Muscle layer of colon (tissue), 2 donors: Measurements from ENCODE around the gene RHOXF1.
"Not testable (repeated sequence)": the region's sequence is repeated elsewhere in the genome, so short reads cannot be mapped to it uniquely, and the experiment has no call there.

Source experiments
- H3K27ac ChIP-seq: one replicate; pipeline ENCODE4 v1.7.0; 2013; ENCODE audit warnings: low read depth, mild to moderate bottlenecking, low read length, moderate library complexity
- H3K27me3 ChIP-seq, 2 donors: one replicate each; pipeline ENCODE4 v1.7.0; 2013; ENCODE audit warnings: low read length in 2 of 2, mild to moderate bottlenecking in 2 of 2; ENCODE audit not compliant: insufficient read depth in 2 of 2, control insufficient read depth in 1 of 2
- H3K36me3 ChIP-seq: one replicate; pipeline ENCODE4 v1.7.0; 2013; ENCODE audit warnings: mild to moderate bottlenecking, low read length; ENCODE audit not compliant: insufficient read depth
- H3K4me1 ChIP-seq: one replicate; pipeline ENCODE4 v1.7.0; 2013; ENCODE audit warnings: mild to moderate bottlenecking, low read length; ENCODE audit not compliant: insufficient read depth
- H3K4me3 ChIP-seq, 2 donors: one replicate each; pipeline ENCODE4 v1.7.0; 2013; ENCODE audit warnings: low read length in 2 of 2, low read depth in 1 of 2, mild to moderate bottlenecking in 1 of 2, moderate library complexity in 1 of 2
- H3K9ac ChIP-seq: one replicate; pipeline ENCODE4 v1.7.0; 2013; ENCODE audit warnings: low read length
- H3K9me3 ChIP-seq: one replicate; pipeline ENCODE4 v1.7.0; 2013; ENCODE audit warnings: mild to moderate bottlenecking, low read length
- donor health status: abdominal sarcoma.
- donor health status: Adenocarcinoma of cecum.

RHOXF1 gene

DNA sequence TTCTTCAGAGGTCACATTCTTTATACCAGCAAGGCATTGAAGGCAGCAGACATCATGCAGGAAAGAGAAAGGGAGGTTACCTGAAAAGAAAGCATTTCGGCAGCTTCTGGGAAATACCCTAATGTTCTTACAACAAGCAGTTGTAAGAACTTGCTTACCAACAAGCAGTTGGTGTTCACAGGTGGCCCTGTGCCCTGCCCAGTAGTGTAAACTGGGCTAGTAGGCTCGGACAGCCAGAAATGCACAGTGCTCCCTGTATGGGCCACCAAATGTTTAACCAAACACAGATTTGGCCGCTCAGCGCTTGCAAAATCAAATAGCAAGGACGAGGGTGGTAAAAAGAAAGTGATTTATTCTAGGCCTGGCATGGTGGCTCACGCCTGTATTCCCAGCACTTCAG, 20.4 kb upstream of the RHOXF1 start:
- Histone ChIP-seq H3K4me3 (no peak overlapping the region), H3K4me1 (no peaks in the 10 kb centered on the region), H3K36me3 (no peaks in the 10 kb centered on the region), H3K9me3 (no peaks in the 10 kb centered on the region), H3K27me3 (peaks cover 0 to 4% of the 10 kb centered on the region in 2 donors), H3K27ac (no peak overlapping the region), H3K9ac (no peak overlapping the region)

DNA sequence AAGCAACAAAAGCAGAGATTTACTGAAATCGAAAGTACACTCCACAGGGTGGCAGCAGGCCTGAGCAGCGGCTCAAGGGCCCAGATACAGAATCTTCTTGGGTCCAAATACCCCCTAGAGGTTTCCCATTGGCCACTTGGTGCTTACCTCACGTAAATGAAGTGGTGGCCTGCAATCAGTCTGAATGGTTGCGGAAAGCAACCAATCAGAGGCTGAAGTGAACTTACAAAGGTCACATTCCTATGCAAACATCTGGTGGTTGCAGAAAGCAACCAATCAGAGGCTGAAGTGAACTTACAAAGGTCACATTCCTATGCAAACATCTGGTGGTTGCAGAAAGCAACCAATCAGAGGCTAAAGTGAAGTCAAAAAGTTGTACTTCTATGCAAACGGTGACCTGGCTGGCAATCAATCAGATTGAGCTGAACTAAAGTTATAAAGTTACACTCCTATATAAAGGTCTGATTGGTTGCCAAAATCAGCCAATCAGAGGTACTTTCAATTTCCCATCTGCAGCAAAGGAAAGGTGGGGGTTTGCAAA, 12.7 kb upstream of the RHOXF1 start:
- H3K4me1 ChIP-seq, H3K9me3 ChIP-seq, H3K27ac ChIP-seq, H3K9ac ChIP-seq, H3K27me3 ChIP-seq, H3K36me3 ChIP-seq, H3K4me3 ChIP-seq: not testable (repeated sequence)

DNA sequence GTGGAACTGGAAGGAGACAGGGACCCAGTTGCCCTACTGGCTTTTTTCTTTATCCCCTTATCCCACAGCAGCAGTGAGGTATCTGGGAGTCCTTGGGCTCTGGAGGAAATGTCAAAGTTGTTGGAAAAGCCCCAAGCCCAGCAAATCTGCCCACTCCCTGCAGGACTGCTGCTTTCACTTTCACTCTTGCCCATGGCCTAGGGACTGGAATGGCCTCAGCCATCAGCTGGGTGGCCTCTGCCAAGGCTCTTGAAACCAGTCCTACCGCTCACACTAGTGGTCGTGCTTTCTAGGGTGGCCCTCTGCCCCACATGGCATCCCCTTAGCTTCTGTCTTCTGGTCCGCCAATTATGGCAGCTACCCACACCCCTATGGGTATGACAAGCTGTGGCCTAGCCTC, 9.7 kb upstream of the RHOXF1 start:
- Histone ChIP-seq H3K4me1 (peaks cover 6% of the 10 kb centered on the region), H3K9me3 (no peaks in the 10 kb centered on the region), H3K9ac (no peak overlapping the region), H3K36me3 (no peaks in the 10 kb centered on the region), H3K27ac (no peak overlapping the region), H3K4me3 (peak overlapping the region in 1 of 2 donors; percentile 32), H3K27me3 (no peaks in the 10 kb centered on the region)

DNA sequence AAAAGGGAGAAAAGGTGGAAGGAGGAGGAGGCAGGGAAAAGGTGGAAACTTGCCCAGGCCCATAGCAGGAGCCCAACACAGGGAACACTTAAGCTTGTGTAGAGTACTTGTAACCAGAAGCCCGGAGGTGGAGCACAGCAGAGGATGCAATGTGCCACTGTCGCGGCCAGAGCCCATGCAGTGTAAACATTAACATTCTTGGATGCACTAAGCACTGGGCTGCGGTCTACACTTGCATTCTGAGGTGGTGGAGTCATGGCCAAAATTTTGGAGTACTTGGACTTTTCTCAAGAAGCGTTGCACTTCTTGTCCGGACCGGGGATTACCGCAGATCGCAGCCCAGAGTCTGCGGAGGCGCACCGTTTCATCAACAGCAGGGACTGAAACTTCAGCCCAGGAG, 4.5 kb upstream of the RHOXF1 start:
- Histone ChIP-seq H3K9me3 (no peaks in the 10 kb centered on the region), H3K36me3 (no peaks in the 10 kb centered on the region), H3K27me3 (no peaks in the 10 kb centered on the region), H3K4me3 (no peak overlapping the region), H3K4me1 (peaks cover under 1% of the 10 kb centered on the region), H3K27ac (no peak overlapping the region), H3K9ac (no peak overlapping the region)

DNA sequence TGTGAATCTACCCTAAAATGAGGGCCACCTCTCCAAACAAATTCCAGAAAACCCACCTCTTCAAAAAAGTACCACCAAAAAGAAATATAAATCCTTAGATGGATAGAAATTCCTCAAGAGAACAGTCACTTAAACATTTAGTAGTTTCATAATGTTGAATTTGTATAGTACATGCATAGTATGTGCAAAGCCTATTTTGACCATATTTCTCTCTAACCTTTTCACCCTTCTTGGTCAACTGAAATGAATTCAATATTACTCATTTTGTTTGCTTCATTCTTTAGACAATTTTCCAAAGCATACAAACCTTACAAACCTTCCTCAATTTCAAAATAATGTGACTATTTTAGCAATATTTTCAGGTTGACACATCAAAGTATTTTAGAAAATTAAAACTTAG, 4.1 kb downstream of the RHOXF1 start:
- no peak overlapping the region for H3K4me3 ChIP-seq
- H3K9me3 ChIP-seq = no peaks in the 10 kb centered on the region
- no peaks in the 10 kb centered on the region for H3K27me3 ChIP-seq
- no peaks in the 10 kb centered on the region for H3K4me1 ChIP-seq
- no peaks in the 10 kb centered on the region for H3K36me3 ChIP-seq
- no peak overlapping the region for H3K27ac ChIP-seq
- no peak overlapping the region for H3K9ac ChIP-seq

DNA sequence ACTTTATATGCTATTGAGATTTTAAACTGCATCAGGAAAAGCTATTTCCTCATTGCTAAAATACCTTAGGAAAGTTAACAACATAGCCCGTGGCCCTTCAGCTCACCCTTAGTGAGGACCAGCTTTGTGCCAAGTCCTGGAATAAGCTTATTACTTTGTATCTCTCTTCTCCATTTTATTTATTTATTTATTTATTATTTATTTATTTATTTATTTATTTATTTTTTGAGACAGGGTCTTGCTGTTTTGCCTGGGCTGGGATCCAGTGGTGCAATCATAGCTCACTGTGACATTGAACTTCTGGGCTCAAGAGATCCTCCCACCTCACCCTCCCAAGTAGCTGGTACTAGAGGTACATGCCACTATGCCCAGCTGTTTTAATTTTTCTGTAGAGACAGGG, 6.3 kb downstream of the RHOXF1 start:
- no peaks in the 10 kb centered on the region for H3K27me3 ChIP-seq
- H3K4me3 ChIP-seq = no peak overlapping the region
- H3K27ac ChIP-seq = no peak overlapping the region
- H3K4me1 ChIP-seq = no peaks in the 10 kb centered on the region
- no peaks in the 10 kb centered on the region for H3K36me3 ChIP-seq
- H3K9ac ChIP-seq = no peak overlapping the region
- H3K9me3 ChIP-seq = no peaks in the 10 kb centered on the region

- not testable (repeated sequence) for H3K9me3 ChIP-seq, H3K9ac ChIP-seq, H3K4me3 ChIP-seq, H3K36me3 ChIP-seq, H3K4me1 ChIP-seq, H3K27me3 ChIP-seq, H3K27ac ChIP-seq
These were observed 11.0 kb downstream of the RHOXF1 start for GRCh38 chrX:120104707-120105106.

DNA sequence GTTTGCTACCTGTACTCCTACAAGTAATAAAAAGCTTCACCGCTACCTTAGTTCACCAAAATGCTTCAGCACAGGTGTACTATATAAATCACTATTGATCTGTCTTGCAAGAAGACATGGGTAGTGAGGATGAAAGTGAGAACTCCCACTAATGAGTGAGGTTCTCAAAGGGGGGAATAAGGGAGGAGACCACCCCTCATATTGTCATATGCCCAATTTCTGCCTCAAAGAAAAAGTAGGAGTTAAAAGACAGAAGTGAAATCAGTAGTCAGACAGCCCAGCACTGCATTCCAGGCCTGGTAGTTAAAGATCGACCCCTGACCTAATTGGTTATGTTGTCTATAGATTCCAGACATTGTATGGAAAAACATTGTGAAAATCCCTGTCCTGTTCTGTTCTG, 14.7 kb downstream of the RHOXF1 start:
- H3K9me3 ChIP-seq, H3K27ac ChIP-seq, H3K4me1 ChIP-seq, H3K4me3 ChIP-seq, H3K9ac ChIP-seq, H3K27me3 ChIP-seq, H3K36me3 ChIP-seq: not testable (repeated sequence)

DNA sequence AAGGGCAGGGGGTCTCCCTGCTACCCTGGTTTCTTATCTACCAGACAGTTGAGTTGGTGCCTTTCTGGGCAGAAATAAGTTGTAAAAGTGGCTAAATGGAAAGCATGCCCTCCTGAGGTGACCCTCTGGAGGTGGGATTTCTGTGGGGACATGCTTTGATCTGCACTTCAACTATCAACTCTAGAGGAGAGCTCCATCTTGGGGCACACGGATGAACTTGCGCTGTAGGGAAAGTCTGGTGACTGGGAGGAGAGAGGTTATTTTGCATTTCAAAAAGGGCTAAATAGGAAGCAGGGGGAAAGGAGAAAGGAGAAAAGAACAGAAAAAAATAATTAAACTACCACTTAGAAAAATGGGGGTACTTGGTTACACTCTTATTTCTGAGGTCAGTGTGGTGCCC, 25.5 kb downstream of the RHOXF1 start:
- Histone ChIP-seq H3K36me3 (no peaks in the 10 kb centered on the region), H3K4me1 (no peaks in the 10 kb centered on the region), H3K9me3 (no peaks in the 10 kb centered on the region), H3K4me3 (no peak overlapping the region), H3K27ac (no peak overlapping the region), H3K27me3 (no peaks in the 10 kb centered on the region), H3K9ac (no peak overlapping the region)

- Histone ChIP-seq H3K9ac (no peak overlapping the region), H3K27me3 (no peaks in the 10 kb centered on the region), H3K27ac (no peak overlapping the region), H3K9me3 (no peaks in the 10 kb centered on the region), H3K4me1 (no peaks in the 10 kb centered on the region), H3K4me3 (no peak overlapping the region), H3K36me3 (no peaks in the 10 kb centered on the region)
These were observed 28.3 kb downstream of the RHOXF1 start for GRCh38 chrX:120087289-120088017.

DNA sequence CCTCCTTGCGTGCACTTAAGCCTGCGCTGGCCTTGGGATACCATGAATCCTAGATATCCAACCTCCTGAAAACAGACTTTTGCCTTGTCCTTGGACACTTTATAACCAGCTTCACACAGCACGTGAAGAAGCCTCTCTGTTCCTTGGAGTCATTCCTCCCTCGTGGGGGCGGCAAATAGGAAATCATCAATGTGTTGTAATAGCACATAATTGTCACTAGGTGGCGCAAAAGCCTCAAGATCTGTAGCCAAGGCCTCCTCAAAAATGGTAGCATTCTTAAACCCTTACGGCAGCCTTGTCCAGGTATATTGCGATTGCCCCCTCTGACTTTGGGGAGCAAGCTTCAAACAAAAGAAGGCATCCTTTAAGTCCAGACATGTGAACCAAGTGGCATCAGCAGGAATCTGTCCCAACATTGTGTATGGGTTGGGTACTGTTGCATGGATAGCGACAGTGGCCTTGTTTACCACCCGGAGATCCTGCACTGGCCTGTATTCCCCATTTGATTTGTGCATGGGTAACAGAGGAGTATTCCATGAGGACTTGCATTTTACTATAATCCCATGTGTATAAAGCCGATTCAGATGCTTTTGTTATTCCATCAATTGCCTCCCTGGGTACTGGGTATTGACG, 30.0 kb downstream of the RHOXF1 start:
- not testable (repeated sequence) for H3K4me1 ChIP-seq, H3K27ac ChIP-seq, H3K4me3 ChIP-seq, H3K9me3 ChIP-seq, H3K9ac ChIP-seq, H3K36me3 ChIP-seq, H3K27me3 ChIP-seq

GRCh38 chrX:120077590-120077989, 38.1 kb downstream of the RHOXF1 start, which contains the start of gene RHOXF2B:
Gene RHOXF2B (minus strand): TSS chrX:120077690. CDS start chrX:120077552, 138 bp downstream.
- not testable (repeated sequence) for H3K27ac ChIP-seq

More at GRCh38 chrX:120077590-120077989, 38.1 kb downstream of the RHOXF1 start, which contains the start of gene RHOXF2B:
- H3K4me1 ChIP-seq, H3K27me3 ChIP-seq, H3K9ac ChIP-seq, H3K36me3 ChIP-seq, H3K9me3 ChIP-seq, H3K4me3 ChIP-seq: not testable (repeated sequence)
